Peyer's patch (tissue), 4 donors: Measurements from ENCODE around the gene KDM2B.

Source experiments
- CTCF ChIP-seq, 6 experiments: fragments of 450-650 bp in 4 of 6; fragments of 200-600 bp in 2 of 6; sonication (generic) in 1 of 6; IDR thresholded peaks; one replicate each; pipeline ENCODE4 v1.5.1; 2017 to 2019; ENCODE audit warnings: antibody characterized with exemption in 6 of 6, mild to moderate bottlenecking in 3 of 6, moderate library complexity in 1 of 6
- POLR2A ChIP-seq, 2 donors: fragments of 450-650 bp; IDR thresholded peaks; one replicate each; pipeline ENCODE4 v1.5.1; 2017; ENCODE audit warnings: antibody characterized with exemption in 2 of 2, mild to moderate bottlenecking in 2 of 2, moderate library complexity in 2 of 2

DNA sequence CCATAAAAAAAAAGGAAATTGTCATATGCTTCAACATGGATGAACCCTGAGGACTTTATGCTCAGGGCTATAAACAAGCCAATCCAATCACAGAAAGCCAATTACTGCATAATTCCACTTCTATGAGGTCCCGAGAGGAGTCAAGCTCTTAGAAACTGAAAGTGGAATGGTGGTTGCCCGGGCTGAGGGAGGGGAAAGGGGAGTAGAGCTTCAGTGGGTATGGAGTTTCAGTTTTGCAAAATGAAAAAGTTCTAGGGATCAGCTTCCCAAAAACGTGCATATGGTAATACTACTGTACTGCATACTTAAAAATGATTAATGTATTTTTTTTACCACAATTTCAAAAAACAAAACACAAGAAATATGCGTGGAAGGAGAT is 128.9 kb downstream of the KDM2B start:
- TF ChIP-seq CTCF (IDR thresholded peaks at IDR 0.05) (no peak), POLR2A (IDR thresholded peaks at IDR 0.05) (no peak)
